Lung (tissue), 12 donors: Measurements from ENCODE around the gene ZNF28. TPM values are rescaled to one million over a fixed set of nuclear protein-coding genes. Genes with fewer than 3 reads are reported as not detected.
A peak's percentile ranks its signal among the peaks of the same experiment; 100 is the strongest.
"Not testable (repeated sequence)": the region's sequence is repeated elsewhere in the genome, so short reads cannot be mapped to it uniquely, and the experiment has no call there.

ENCODE experiments used
- ATAC-seq: fragments of 200-7000 bp; cut with Tn5 transposase; one replicate; pipeline ENCODE4 v1.9.1; 2020; ENCODE audit warnings: moderate number of reproducible peaks; ENCODE audit not compliant: insufficient read depth, low FRiP score
- DNase-seq, 3 donors: peaks; one replicate each; pipeline ENCODE4 v3.0.0-alpha.2; 2013 to 2017
- H3K27ac ChIP-seq, 2 donors: one replicate each; pipeline ENCODE4 v1.5.1; 2013; ENCODE audit warnings: mild to moderate bottlenecking in 2 of 2, moderate library complexity in 2 of 2, control low read depth in 1 of 2, inconsistent platforms in 1 of 2, low read depth in 1 of 2, low read length in 1 of 2
- H3K27me3 ChIP-seq, 3 donors: one replicate each; pipeline ENCODE4 v1.5.1; 2013; ENCODE audit warnings: low read length in 2 of 3; ENCODE audit not compliant: control insufficient read depth in 3 of 3, insufficient read depth in 3 of 3
- H3K36me3 ChIP-seq, 4 donors: one replicate each; pipeline ENCODE4 v1.5.1; 2013; ENCODE audit warnings: low read length in 4 of 4, mild to moderate bottlenecking in 1 of 4, moderate library complexity in 1 of 4; ENCODE audit not compliant: control insufficient read depth in 4 of 4, insufficient read depth in 4 of 4
- H3K4me1 ChIP-seq, 5 donors: one replicate each; pipeline ENCODE4 v1.5.1; 2013; ENCODE audit warnings: low read length in 5 of 5, mild to moderate bottlenecking in 2 of 5, moderate library complexity in 1 of 5; ENCODE audit not compliant: control insufficient read depth in 5 of 5, insufficient read depth in 5 of 5
- H3K4me3 ChIP-seq: one replicate; pipeline ENCODE4 v1.5.1; 2013; ENCODE audit warnings: mild to moderate bottlenecking, control low read depth, moderate library complexity
- H3K9ac ChIP-seq, 2 donors: one replicate each; pipeline ENCODE4 v1.5.1; 2013; ENCODE audit warnings: low read length in 2 of 2, control low read depth in 1 of 2; ENCODE audit not compliant: insufficient read depth in 1 of 2
- H3K9me3 ChIP-seq, 4 donors: one replicate each; pipeline ENCODE4 v1.5.1; 2013; ENCODE audit warnings: low read length in 3 of 4, mild to moderate bottlenecking in 1 of 4, moderate library complexity in 1 of 4; ENCODE audit not compliant: control insufficient read depth in 4 of 4, insufficient read depth in 3 of 4
- WGBS, 2 donors: extraction: QIAGEN DNeasy Blood & Tissue Kit; methylation state at CpG; one replicate each; pipeline ENCODE4 v1.1.7; 2013; 5-methylcytosine and 5-hydroxymethylcytosine counted together
- polyA plus RNA-seq, 2 donors: library from polyadenylated mRNA; stranded (reverse); fragments of 200-250 nt; gene quantifications; one replicate each; pipeline ENCODE4 v1.2.1, GENCODE V29; 2013
- total RNA-seq, 2 donors: library from RNA; depleted of rRNA in 1 of 2; stranded (reverse); fragments of >200 nt in 1 of 2; gene quantifications; one replicate each; pipeline ENCODE4 v1.2.1, GENCODE V29; 2014 to 2021
- TF ChIP-seq, protein P1 (sequence below): IDR thresholded peaks from 2 replicates; pipeline ENCODE4 v1.5.1; 2012; ENCODE audit warnings: mild to moderate bottlenecking; ENCODE audit errors: control extremely low read depth, extremely low read depth
- donor health status: control.
- donor health status: control.
- donor health status: Bipolar disorder and iron deficiency.
- donor health status: healthy.
- donor health status: DM: yes; HTN: yes; CAD: no.

Gene ZNF28
- total and polyA plus RNA-seq, 4 donors = 3.0 to 22.1 (median 12.0) TPM

DNA sequence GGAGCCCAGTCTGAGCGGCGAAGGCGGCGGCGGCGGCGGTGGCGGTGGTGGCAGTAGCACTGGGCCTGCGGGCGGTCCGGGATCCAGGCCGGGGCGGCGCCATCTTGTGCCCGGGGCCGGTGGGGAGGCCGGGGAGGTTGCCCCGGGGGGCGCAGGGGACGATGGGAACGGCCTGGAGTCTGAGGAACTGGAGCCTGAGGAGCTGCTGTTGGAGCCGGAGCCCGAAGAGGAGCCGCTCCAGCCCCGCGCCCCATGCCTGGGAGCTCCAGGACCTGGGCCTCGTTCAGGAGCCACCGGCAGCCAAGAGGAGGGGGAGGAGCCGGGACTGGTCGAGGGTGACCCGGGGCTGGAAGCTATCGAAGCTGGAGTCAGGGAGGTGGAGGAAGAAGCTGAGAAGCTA lies 11.6 kb downstream of the ZNF28 start:
- peaks cover 0 to 32% (median 0%) of the 10 kb centered on the region in 4 donors for H3K9me3 ChIP-seq
- TF ChIP-seq, protein P1, sequence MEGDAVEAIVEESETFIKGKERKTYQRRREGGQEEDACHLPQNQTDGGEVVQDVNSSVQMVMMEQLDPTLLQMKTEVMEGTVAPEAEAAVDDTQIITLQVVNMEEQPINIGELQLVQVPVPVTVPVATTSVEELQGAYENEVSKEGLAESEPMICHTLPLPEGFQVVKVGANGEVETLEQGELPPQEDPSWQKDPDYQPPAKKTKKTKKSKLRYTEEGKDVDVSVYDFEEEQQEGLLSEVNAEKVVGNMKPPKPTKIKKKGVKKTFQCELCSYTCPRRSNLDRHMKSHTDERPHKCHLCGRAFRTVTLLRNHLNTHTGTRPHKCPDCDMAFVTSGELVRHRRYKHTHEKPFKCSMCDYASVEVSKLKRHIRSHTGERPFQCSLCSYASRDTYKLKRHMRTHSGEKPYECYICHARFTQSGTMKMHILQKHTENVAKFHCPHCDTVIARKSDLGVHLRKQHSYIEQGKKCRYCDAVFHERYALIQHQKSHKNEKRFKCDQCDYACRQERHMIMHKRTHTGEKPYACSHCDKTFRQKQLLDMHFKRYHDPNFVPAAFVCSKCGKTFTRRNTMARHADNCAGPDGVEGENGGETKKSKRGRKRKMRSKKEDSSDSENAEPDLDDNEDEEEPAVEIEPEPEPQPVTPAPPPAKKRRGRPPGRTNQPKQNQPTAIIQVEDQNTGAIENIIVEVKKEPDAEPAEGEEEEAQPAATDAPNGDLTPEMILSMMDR = no peak
- no peak overlapping the region for H3K27ac ChIP-seq
- DNase-seq = no peak
- H3K9ac ChIP-seq = no peak overlapping the region
- 94% methylated on average over 31 to 32 of the region's 32 CpGs for WGBS, 2 donors
- no peak for ATAC-seq
- no peaks in the 10 kb centered on the region for H3K27me3 ChIP-seq
- H3K4me1 ChIP-seq = no peaks in the 10 kb centered on the region
- peaks cover 5 to 20% (median 9%) of the 10 kb centered on the region in 4 donors for H3K36me3 ChIP-seq
- H3K4me3 ChIP-seq = no peak overlapping the region

DNA sequence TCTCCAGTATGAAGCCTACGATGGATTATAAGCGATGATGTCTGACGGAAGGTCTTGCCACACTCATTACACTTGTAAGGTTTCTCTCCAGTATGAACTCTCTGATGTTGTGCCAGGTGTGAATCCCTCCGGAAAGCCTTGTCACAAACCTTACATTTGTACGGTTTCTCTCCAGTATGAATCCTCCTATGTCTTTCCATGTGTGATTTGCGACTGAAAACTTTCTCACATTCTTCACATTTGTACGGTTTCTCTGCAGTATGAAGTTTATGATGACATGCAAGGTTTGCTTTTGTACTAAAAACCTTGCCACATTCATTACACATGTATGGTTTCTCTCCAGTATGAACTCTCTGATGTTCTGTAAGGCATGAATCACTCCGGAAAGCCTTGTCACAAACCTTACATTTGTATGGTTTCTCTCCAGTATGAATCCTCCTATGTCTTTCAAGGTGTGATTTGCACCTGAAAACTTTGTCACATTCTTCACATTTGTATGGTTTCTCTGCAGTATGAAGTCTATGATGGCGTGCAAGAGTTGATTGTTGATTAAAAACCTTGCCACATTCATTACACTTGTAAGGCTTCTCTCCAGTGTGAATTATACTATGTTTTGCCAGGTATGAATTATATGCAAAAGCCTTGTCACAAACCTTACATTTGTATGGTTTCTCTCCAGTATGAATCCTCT lies 21.3 kb downstream of the ZNF28 start:
- peaks cover 24 to 46% (median 34%) of the 10 kb centered on the region in 4 donors for H3K36me3 ChIP-seq
- WGBS, 2 donors = 96 to 97% methylated on average over 9 of the region's 9 CpGs
- not testable (repeated sequence) for H3K27me3 ChIP-seq, ATAC-seq, H3K4me1 ChIP-seq, H3K27ac ChIP-seq, DNase-seq, H3K9ac ChIP-seq, H3K4me3 ChIP-seq
- H3K9me3 ChIP-seq = peaks cover 12 to 46% (median 29%) of the 10 kb centered on the region in 4 donors

DNA sequence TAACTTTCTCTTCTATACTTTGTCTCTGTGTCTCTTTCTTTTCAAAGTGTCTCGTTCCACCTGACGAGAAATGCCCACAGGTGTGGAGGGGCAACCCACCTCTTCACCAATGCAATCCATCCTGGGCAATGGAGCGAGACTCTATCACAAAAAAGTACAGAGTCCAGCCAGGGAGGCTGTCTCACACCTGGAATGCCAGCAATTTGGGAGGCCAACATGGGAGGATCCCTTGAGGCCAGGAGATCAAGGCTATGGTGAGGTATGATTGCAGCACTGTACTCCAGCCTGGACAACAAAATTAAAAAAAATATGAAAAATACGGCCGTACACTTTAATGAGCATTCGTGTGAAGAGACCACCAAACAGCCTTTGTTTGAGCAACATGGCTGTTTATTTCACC lies 32.0 kb downstream of the ZNF28 start:
- peaks cover 0 to 18% (median 0%) of the 10 kb centered on the region in 4 donors for H3K9me3 ChIP-seq
- DNase-seq (no peak), ATAC-seq (no peak)
- H3K27me3 ChIP-seq = no peaks in the 10 kb centered on the region
- H3K4me1 ChIP-seq = peaks cover 0 to 1% (median 0%) of the 10 kb centered on the region in 5 donors
- no peak overlapping the region for H3K27ac ChIP-seq
- no peak overlapping the region for H3K9ac ChIP-seq
- H3K4me3 ChIP-seq = no peak overlapping the region
- WGBS, 2 donors = 91 to 98% methylated on average over 6 of the region's 6 CpGs
- TF ChIP-seq, protein P1 = no peak
- H3K36me3 ChIP-seq = no peaks in the 10 kb centered on the region

DNA sequence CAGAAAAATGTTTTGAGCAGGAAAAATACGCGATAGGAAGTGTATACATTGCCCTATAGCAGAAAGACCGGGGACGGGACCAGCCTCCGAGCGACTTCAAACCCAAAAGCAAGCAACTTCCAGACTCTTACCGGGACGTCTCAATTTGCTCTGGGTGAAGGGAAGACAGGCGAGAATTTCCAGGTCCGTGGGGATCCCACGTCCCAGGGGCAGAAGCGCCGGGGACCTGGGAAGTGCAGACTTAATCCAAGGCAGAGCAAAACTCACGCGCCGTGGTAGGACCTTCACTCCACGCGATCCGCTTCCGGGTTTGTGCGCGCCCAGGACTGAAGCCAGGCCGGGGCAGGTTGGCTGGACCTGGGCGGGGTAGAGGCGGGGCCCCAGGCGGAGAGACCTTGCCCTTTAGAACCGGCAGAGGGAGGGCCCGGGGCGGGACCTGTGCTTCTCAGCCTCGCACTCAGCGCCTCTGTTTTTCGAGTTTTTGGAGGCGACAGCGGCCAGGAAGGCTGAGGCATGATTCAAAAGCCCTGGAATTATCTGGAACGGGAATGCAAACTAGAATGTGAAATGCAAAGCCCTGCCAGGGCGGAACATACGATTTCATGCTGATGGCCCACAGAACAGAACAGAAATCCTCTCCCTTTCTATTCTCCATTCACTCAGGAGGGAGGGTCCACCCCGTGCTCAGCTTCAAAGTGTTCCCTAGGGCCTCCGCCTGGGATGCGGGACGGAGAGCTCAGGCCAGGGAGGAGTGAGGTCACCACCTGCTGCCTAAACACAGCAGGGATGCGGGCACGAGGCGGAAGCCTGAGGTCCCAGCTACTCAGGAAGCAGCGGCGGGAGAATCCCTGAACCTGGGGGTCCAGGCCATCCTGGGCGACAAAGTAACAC lies 34.7 kb downstream of the ZNF28 start, which contains the start of gene ZNF600:
ZNF600 (minus strand) TSS at position 328 of the 891 bp plus-strand sequence. CDS start 7,903 bp downstream, outside the sequence.
- not testable (repeated sequence) for H3K36me3 ChIP-seq, H3K4me1 ChIP-seq, H3K9me3 ChIP-seq, H3K27me3 ChIP-seq
- DNase-seq = peak; percentile 65 to 71 (median 65)
- Histone ChIP-seq H3K27ac (peak within 1 kb of the TSS; percentile 49 to 76), H3K4me3 (peak within 1 kb of the TSS; percentile 76), H3K9ac (peak within 1 kb of the TSS; percentile 37 to 82)
- whole genome bisulfite sequencing, 2 donors = 1% methylated on average over 41 to 47 of the region's 47 CpGs
- ATAC-seq = peak; percentile 100
